Jurkat, Clone E6-1 (cell line): ENCODE data around the gene MAEL. TPM values are rescaled to one million over a fixed set of nuclear protein-coding genes. Genes with fewer than 3 reads are reported as not detected.

Experiments
- DNase-seq: peaks from one replicate; pipeline ENCODE4 v3.0.0-alpha.2; 2011; ENCODE audit warnings: low read depth, low spot score
- H3K4me3 ChIP-seq: 2 replicates; pipeline ENCODE4 v1.5.1; 2011; ENCODE audit warnings: mild to moderate bottlenecking, low read length, control low read depth, moderate library complexity
- polyA plus RNA-seq: library from polyadenylated mRNA; unstranded; fragments of >200 nt; gene quantifications from one replicate; pipeline ENCODE4 v1.2.1, GENCODE V29; 2012; ENCODE audit warnings: missing spikeins; ENCODE audit not compliant: insufficient read length, insufficient read depth

The MAEL gene
- polyA plus RNA-seq: not detected

GRCh38 chr1:166988974-166989515 lies at the start of gene MAEL:
MAEL (plus strand) TSS chr1:166989280; CDS start chr1:166989353, 73 bp downstream.
- no peak within 1 kb of the TSS for H3K4me3 ChIP-seq
- no peak for DNase-seq

GRCh38 chr1:166939741-166940375 lies 49.2 kb upstream of the MAEL start:
- no peak overlapping the region for H3K4me3 ChIP-seq
- no peak for DNase-seq

GRCh38 chr1:166944186-166944967 lies 44.7 kb upstream of the MAEL start:
- no peak overlapping the region for H3K4me3 ChIP-seq
- DNase-seq: peak; percentile 84

GRCh38 chr1:166947398-166948043 lies 41.6 kb upstream of the MAEL start:
- H3K4me3 ChIP-seq: no peak overlapping the region
- no peak for DNase-seq

GRCh38 chr1:166948856-166949350 lies 40.2 kb upstream of the MAEL start:
- no peak overlapping the region for H3K4me3 ChIP-seq
- no peak for DNase-seq

- no peak overlapping the region for H3K4me3 ChIP-seq
- DNase-seq: no peak
Observed at GRCh38 chr1:166950156-166950555, 38.9 kb upstream of the MAEL start.

GRCh38 chr1:166951050-166951449 lies 38.0 kb upstream of the MAEL start:
- no peak for DNase-seq
- H3K4me3 ChIP-seq: no peak overlapping the region

- no peak overlapping the region for H3K4me3 ChIP-seq
- DNase-seq: no peak
Observed at GRCh38 chr1:166952002-166952746, 36.9 kb upstream of the MAEL start.

GRCh38 chr1:166953491-166953890 lies 35.6 kb upstream of the MAEL start:
- no peak overlapping the region for H3K4me3 ChIP-seq
- no peak for DNase-seq

- H3K4me3 ChIP-seq: no peak overlapping the region
- DNase-seq: no peak
Observed at GRCh38 chr1:166956057-166956850, 32.8 kb upstream of the MAEL start.

- no peak overlapping the region for H3K4me3 ChIP-seq
- DNase-seq: no peak
Observed at GRCh38 chr1:166956872-166957271, 32.2 kb upstream of the MAEL start.

- H3K4me3 ChIP-seq: no peak overlapping the region
- no peak for DNase-seq
Observed at GRCh38 chr1:166960858-166961474, 28.1 kb upstream of the MAEL start.

- no peak overlapping the region for H3K4me3 ChIP-seq
Observed at GRCh38 chr1:166969074-166969677, 19.9 kb upstream of the MAEL start.

GRCh38 chr1:166971252-166971651 lies 17.8 kb upstream of the MAEL start:
- no peak overlapping the region for H3K4me3 ChIP-seq
- no peak for DNase-seq

More at GRCh38 chr1:166969074-166969677, 19.9 kb upstream of the MAEL start:
- DNase-seq: peak; percentile 71

- DNase-seq: no peak
- no peak overlapping the region for H3K4me3 ChIP-seq
Observed at GRCh38 chr1:166972193-166972592, 16.9 kb upstream of the MAEL start.

GRCh38 chr1:166972826-166973225 lies 16.3 kb upstream of the MAEL start:
- no peak for DNase-seq

GRCh38 chr1:166974647-166975345 lies 14.3 kb upstream of the MAEL start:
- peak overlapping the region; percentile 68 for H3K4me3 ChIP-seq
- no peak for DNase-seq

More at GRCh38 chr1:166972826-166973225, 16.3 kb upstream of the MAEL start:
- H3K4me3 ChIP-seq: no peak overlapping the region
